NCI-H1694 treated with DMSO at 0.1 percent for 48 hours (cell line): ENCODE measurements around the gene OOSP2.
"Not testable (repeated sequence)": the region's sequence is repeated elsewhere in the genome, so short reads cannot be mapped to it uniquely, and the experiment has no call there.

ENCODE experiments used
- DNase-seq: peaks from one replicate; lab custom pipeline; 2025; lab: John Stamatoyannopoulos, UW

OOSP2 gene

GRCh38 chr11:60040109-60040508, at the start of gene OOSP2:
OOSP2 (plus strand) TSS chr11:60040409; CDS start chr11:60040460, 51 bp downstream.
- DNase-seq: no peak

GRCh38 chr11:59990421-59990820, 49.8 kb upstream of the OOSP2 start:
- DNase-seq: no peak

- no peak for DNase-seq
Observed at GRCh38 chr11:59992425-59992824, 47.8 kb upstream of the OOSP2 start.

- no peak for DNase-seq
Observed at GRCh38 chr11:59997800-59998199, 42.4 kb upstream of the OOSP2 start.

- DNase-seq: no peak
Observed at GRCh38 chr11:59999691-60000090, 40.5 kb upstream of the OOSP2 start.

- DNase-seq: no peak
Observed at GRCh38 chr11:60003729-60004128, 36.5 kb upstream of the OOSP2 start.

- no peak for DNase-seq
Observed at GRCh38 chr11:60005360-60005759, 34.8 kb upstream of the OOSP2 start.

GRCh38 chr11:60016881-60017280, 23.3 kb upstream of the OOSP2 start, which contains the start of gene OOSP4B:
OOSP4B (plus strand) TSS chr11:60017181.
- DNase-seq: no peak

GRCh38 chr11:60018058-60018457, 22.2 kb upstream of the OOSP2 start:
- no peak for DNase-seq

- DNase-seq: not testable (repeated sequence)
Observed at GRCh38 chr11:60020376-60020775, 19.8 kb upstream of the OOSP2 start.

GRCh38 chr11:60029015-60029632, 11.1 kb upstream of the OOSP2 start:
- no peak for DNase-seq

- DNase-seq: not testable (repeated sequence)
Observed at GRCh38 chr11:60050422-60050821, 10.2 kb downstream of the OOSP2 start.

- not testable (repeated sequence) for DNase-seq
Observed at GRCh38 chr11:60050839-60051238, 10.6 kb downstream of the OOSP2 start.

- DNase-seq: no peak
Observed at GRCh38 chr11:60056349-60056969, 16.2 kb downstream of the OOSP2 start, which contains the start of gene MS4A3. MS4A3 (plus strand) TSS chr11:60056665; CDS start chr11:60061161, 4,496 bp downstream.

- DNase-seq: no peak
Observed at GRCh38 chr11:60059052-60059451, 18.8 kb downstream of the OOSP2 start.

- DNase-seq: no peak
Observed at GRCh38 chr11:60059521-60060240, 19.5 kb downstream of the OOSP2 start.

- no peak for DNase-seq
Observed at GRCh38 chr11:60064111-60064510, 23.9 kb downstream of the OOSP2 start.

GRCh38 chr11:60065801-60066200, 25.6 kb downstream of the OOSP2 start:
- no peak for DNase-seq

- DNase-seq: no peak
Observed at GRCh38 chr11:60069450-60069849, 29.2 kb downstream of the OOSP2 start.

GRCh38 chr11:60071644-60072043, 31.4 kb downstream of the OOSP2 start:
- not testable (repeated sequence) for DNase-seq

- DNase-seq: no peak
Observed at GRCh38 chr11:60077216-60077817, 37.1 kb downstream of the OOSP2 start.

- DNase-seq: no peak
Observed at GRCh38 chr11:60077981-60078380, 37.8 kb downstream of the OOSP2 start.

- no peak for DNase-seq
Observed at GRCh38 chr11:60078745-60079144, 38.5 kb downstream of the OOSP2 start.
